ENCODE results near the gene USHBP1. TPM values are rescaled to one million over a fixed set of nuclear protein-coding genes. Genes with fewer than 3 reads are reported as not detected.
A peak's percentile ranks its signal among the peaks of the same experiment; 100 is the strongest.

The USHBP1 gene
- total and polyA plus RNA-seq, 2 donors from 2014 or later, result 7.2 to 8.9 TPM

DNA sequence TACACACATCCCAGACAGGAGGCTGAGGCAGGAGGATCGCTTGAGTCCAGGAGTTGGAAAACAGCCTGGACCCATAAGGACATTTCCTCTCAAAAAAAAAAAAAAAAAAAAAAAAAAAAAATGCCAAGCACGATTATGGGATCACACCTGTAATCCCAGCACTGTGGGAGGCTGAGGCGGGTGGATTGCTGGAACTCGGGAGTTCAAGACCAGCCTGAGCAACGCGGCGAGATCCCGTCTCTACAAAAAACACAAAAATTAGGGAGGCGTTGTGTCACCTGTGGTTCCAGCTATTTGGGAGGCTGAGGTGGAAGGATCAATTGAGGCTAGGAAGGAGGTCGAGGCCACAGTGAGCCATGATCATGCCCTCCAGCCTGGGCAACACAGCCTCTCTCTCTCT is 39.5 kb downstream of the USHBP1 start:
- Histone ChIP-seq H3K4me1 (ENCODE audit: control insufficient read depth in 2 of 3, insufficient read depth in 2 of 3, low read depth in 1 of 3, low read length in 3 of 3) (peaks cover 0 to 4% (median 0%) of the 10 kb centered on the region in 3 donors), H3K27ac (ENCODE audit: low read depth in 2 of 2, low read length in 2 of 2) (no peak overlapping the region), H3K27me3 (ENCODE audit: control insufficient read depth, insufficient read depth, low read length) (no peaks in the 10 kb centered on the region), H3K9ac (ENCODE audit: low read length in 3 of 3) (no peak overlapping the region), H3K36me3 (ENCODE audit: control insufficient read depth in 2 of 3, insufficient read depth in 3 of 3, low read length in 3 of 3) (peaks cover 0 to 5% (median 0%) of the 10 kb centered on the region in 3 donors), H3K4me3 (ENCODE audit: low read length in 3 of 3) (no peak overlapping the region), H3K9me3 (ENCODE audit: control insufficient read depth in 2 of 3, insufficient read depth in 1 of 3, low read length in 3 of 3) (no peaks in the 10 kb centered on the region)
- DNase-seq, result peak in 1 of 5 donors; percentile 57
- no peak for FAIRE-seq
- TF ChIP-seq CTCF (IDR thresholded peaks at IDR 0.05; ENCODE audit: borderline replicate concordance, extremely low read depth, insufficient read depth), result no peak
- intact Hi-C loops (cut with DNase I), result no loop called here

GRCh38 chr19:17220207-17220758 is 44.3 kb downstream of the USHBP1 start:
- no peaks in the 10 kb centered on the region for H3K36me3 ChIP-seq (ENCODE audit: control insufficient read depth in 2 of 3, insufficient read depth in 3 of 3, low read length in 3 of 3)
- H3K9ac ChIP-seq (ENCODE audit: low read length in 3 of 3), result no peak overlapping the region
- H3K9me3 ChIP-seq (ENCODE audit: control insufficient read depth in 2 of 3, insufficient read depth in 1 of 3, low read length in 3 of 3), result no peaks in the 10 kb centered on the region
- intact Hi-C loops (cut with DNase I), result no loop called here
- no peak for TF ChIP-seq CTCF (IDR thresholded peaks at IDR 0.05; ENCODE audit: borderline replicate concordance, extremely low read depth, insufficient read depth)
- no peak for DNase-seq
- no peak for FAIRE-seq
- no peak overlapping the region for H3K4me3 ChIP-seq (ENCODE audit: low read length in 3 of 3)
- H3K27ac ChIP-seq (ENCODE audit: low read depth in 2 of 2, low read length in 2 of 2), result no peak overlapping the region
- H3K27me3 ChIP-seq (ENCODE audit: control insufficient read depth, insufficient read depth, low read length), result no peaks in the 10 kb centered on the region
- H3K4me1 ChIP-seq (ENCODE audit: control insufficient read depth in 2 of 3, insufficient read depth in 2 of 3, low read depth in 1 of 3, low read length in 3 of 3), result peaks cover 0 to 6% (median 0%) of the 10 kb centered on the region in 3 donors

GRCh38 chr19:17219286-17219685 is 45.3 kb downstream of the USHBP1 start:
- Histone ChIP-seq H3K27ac (ENCODE audit: low read depth in 2 of 2, low read length in 2 of 2) (no peak overlapping the region), H3K4me1 (ENCODE audit: control insufficient read depth in 2 of 3, insufficient read depth in 2 of 3, low read depth in 1 of 3, low read length in 3 of 3) (peaks cover 0 to 11% (median 4%) of the 10 kb centered on the region in 3 donors), H3K27me3 (ENCODE audit: control insufficient read depth, insufficient read depth, low read length) (no peaks in the 10 kb centered on the region), H3K36me3 (ENCODE audit: control insufficient read depth in 2 of 3, insufficient read depth in 3 of 3, low read length in 3 of 3) (no peaks in the 10 kb centered on the region), H3K4me3 (ENCODE audit: low read length in 3 of 3) (no peak overlapping the region), H3K9ac (ENCODE audit: low read length in 3 of 3) (no peak overlapping the region), H3K9me3 (ENCODE audit: control insufficient read depth in 2 of 3, insufficient read depth in 1 of 3, low read length in 3 of 3) (no peaks in the 10 kb centered on the region)
- intact Hi-C loops (cut with DNase I), result no loop called here
- TF ChIP-seq CTCF (IDR thresholded peaks at IDR 0.05; ENCODE audit: borderline replicate concordance, extremely low read depth, insufficient read depth), result no peak
- DNase-seq (no peak), FAIRE-seq (no peak)
